Choroid plexus epithelial cell (primary cell): ENCODE data around the gene FABP6.

ENCODE experiments used
- DNase-seq: peaks from one replicate; pipeline ENCODE4 v3.0.0-alpha.2; 2010; ENCODE audit warnings: low read depth
- H3K4me3 ChIP-seq: 2 replicates; pipeline ENCODE4 v1.5.1; 2011; ENCODE audit warnings: low read depth, mild to moderate bottlenecking, control low read depth, low read length, moderate library complexity
- CTCF ChIP-seq: conservative IDR thresholded peaks from 2 replicates; pipeline ENCODE4 v1.5.1; 2011; ENCODE audit warnings: low read depth, mild to moderate bottlenecking, control low read depth, inconsistent platforms, low read length, moderate library complexity

FABP6 gene

GRCh38 chr5:160219356-160219755, 9.9 kb upstream of the FABP6 start:
- DNase-seq, result no peak
- TF ChIP-seq CTCF, result no peak

GRCh38 chr5:160221082-160221481, 8.2 kb upstream of the FABP6 start:
- TF ChIP-seq CTCF, result no peak
- DNase-seq, result no peak

More at GRCh38 chr5:160219356-160219755, 9.9 kb upstream of the FABP6 start:
- H3K4me3 ChIP-seq, result no peak overlapping the region

GRCh38 chr5:160227012-160227411, 2.3 kb upstream of the FABP6 start:
- no peak for TF ChIP-seq CTCF
- no peak for DNase-seq
- H3K4me3 ChIP-seq, result no peak overlapping the region

More at GRCh38 chr5:160221082-160221481, 8.2 kb upstream of the FABP6 start:
- no peak overlapping the region for H3K4me3 ChIP-seq

GRCh38 chr5:160230686-160231527, 1.6 kb downstream of the FABP6 start:
- peak; percentile 37 for DNase-seq
- no peak for TF ChIP-seq CTCF

GRCh38 chr5:160231783-160232342, 2.6 kb downstream of the FABP6 start:
- no peak overlapping the region for H3K4me3 ChIP-seq
- peak; percentile 18 for DNase-seq
- TF ChIP-seq CTCF, result no peak

More at GRCh38 chr5:160230686-160231527, 1.6 kb downstream of the FABP6 start:
- no peak overlapping the region for H3K4me3 ChIP-seq

- no peak for TF ChIP-seq CTCF
- DNase-seq, result peak; percentile 24
- H3K4me3 ChIP-seq, result no peak overlapping the region
Observed at GRCh38 chr5:160233215-160233614, 3.9 kb downstream of the FABP6 start.
